Midbrain (tissue), 1 donor: ENCODE data around the gene PROB1.
"Not testable (repeated sequence)": the region's sequence is repeated elsewhere in the genome, so short reads cannot be mapped to it uniquely, and the experiment has no call there.

Experiments
- DNase-seq: peaks from one replicate; lab custom pipeline; 2025; lab: John Stamatoyannopoulos, UW

Gene PROB1

GRCh38 chr5:139392678-139393496 lies 2.0 kb downstream of the PROB1 start:
- DNase-seq, result no peak

- no peak for DNase-seq
These were observed 2.6 kb downstream of the PROB1 start for GRCh38 chr5:139392324-139392677.

- DNase-seq, result no peak
These were observed 3.2 kb downstream of the PROB1 start for GRCh38 chr5:139391570-139392323.

- no peak for DNase-seq
These were observed 4.0 kb downstream of the PROB1 start for GRCh38 chr5:139390639-139391569.

GRCh38 chr5:139389701-139390638 lies 4.9 kb downstream of the PROB1 start, which contains the start of gene MZB1:
Gene MZB1 (minus strand): TSS chr5:139389913. CDS start chr5:139389856, 57 bp downstream.
- no peak for DNase-seq

- DNase-seq, result no peak
These were observed 6.6 kb downstream of the PROB1 start for GRCh38 chr5:139388198-139388821.

GRCh38 chr5:139387611-139388197 lies 7.2 kb downstream of the PROB1 start:
- DNase-seq, result no peak

GRCh38 chr5:139386956-139387355 lies 7.9 kb downstream of the PROB1 start:
- not testable (repeated sequence) for DNase-seq

GRCh38 chr5:139386050-139386438 lies 8.9 kb downstream of the PROB1 start:
- no peak for DNase-seq

GRCh38 chr5:139385061-139386049 lies 9.5 kb downstream of the PROB1 start:
- no peak for DNase-seq

GRCh38 chr5:139384591-139385051 lies 10.3 kb downstream of the PROB1 start:
- DNase-seq, result no peak

- DNase-seq, result no peak
These were observed 10.8 kb downstream of the PROB1 start for GRCh38 chr5:139383993-139384590.

- no peak for DNase-seq
These were observed 11.5 kb downstream of the PROB1 start, which contains the start of gene SLC23A1 for GRCh38 chr5:139383275-139383992. Gene SLC23A1 (minus strand): TSS chr5:139383297. CDS start chr5:139383253, 44 bp downstream.

GRCh38 chr5:139382807-139383206 lies 12.1 kb downstream of the PROB1 start:
- DNase-seq, result no peak

- DNase-seq, result no peak
These were observed 12.8 kb downstream of the PROB1 start for GRCh38 chr5:139381837-139382761.
